Measurements from ENCODE around the gene GARNL3.

The GARNL3 gene

GRCh38 chr9:127399736-127400269, 135.2 kb downstream of the GARNL3 start:
- in situ Hi-C loops (cut with MboI; ENCODE audit: low sequenced_read_pairs): no loop called here

DNA sequence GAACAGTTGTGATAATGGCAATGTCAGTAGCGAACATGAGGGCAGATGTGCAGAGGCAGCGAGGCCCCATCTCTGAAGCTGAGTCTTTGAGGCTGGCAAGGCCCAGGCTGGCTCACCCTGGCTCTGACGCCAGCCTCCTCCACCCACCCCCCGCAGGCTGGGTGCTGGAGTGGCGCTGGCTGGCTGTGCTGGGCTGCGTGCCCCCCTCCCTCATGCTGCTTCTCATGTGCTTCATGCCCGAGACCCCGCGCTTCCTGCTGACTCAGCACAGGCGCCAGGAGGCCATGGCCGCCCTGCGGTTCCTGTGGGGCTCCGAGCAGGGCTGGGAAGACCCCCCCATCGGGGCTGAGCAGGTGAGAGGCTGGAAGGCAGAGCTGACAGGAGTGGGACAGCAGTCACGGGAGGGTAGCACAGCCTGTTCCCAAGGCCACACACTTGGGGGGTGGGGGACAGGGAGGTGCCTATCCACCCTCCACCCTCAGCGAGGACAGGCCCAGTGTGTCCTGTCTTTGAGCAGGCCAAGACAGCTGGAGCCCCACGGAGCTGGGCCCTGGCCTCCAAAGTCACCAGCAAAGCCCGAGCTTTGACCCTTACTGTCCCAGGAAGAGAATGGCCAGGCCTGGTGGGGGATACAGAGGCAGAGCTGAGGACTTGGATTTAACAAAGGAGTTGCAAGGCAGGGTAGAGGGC, 138.0 kb downstream of the GARNL3 start:
- in situ Hi-C loops (cut with MboI; ENCODE audit: low sequenced_read_pairs): no loop called here

GRCh38 chr9:127403507-127404192, 139.1 kb downstream of the GARNL3 start:
- in situ Hi-C loops (cut with MboI; ENCODE audit: low sequenced_read_pairs): no loop called here

DNA sequence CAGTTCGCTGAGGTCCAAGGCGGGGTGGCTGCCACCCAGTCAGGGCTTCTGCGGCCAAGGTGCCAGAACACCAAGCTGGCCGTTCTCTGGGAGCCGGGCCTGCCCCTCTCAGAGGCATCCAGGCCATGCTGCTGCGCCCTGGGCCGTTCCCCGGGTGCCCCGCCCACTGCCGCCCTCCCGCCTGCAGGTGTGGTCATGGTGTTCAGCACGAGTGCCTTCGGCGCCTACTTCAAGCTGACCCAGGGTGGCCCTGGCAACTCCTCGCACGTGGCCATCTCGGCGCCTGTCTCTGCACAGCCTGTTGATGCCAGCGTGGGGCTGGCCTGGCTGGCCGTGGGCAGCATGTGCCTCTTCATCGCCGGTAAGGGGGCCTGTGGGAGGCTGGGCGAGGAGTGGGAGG, 140.1 kb downstream of the GARNL3 start:
- in situ Hi-C loops (cut with MboI; ENCODE audit: low sequenced_read_pairs): no loop called here

DNA sequence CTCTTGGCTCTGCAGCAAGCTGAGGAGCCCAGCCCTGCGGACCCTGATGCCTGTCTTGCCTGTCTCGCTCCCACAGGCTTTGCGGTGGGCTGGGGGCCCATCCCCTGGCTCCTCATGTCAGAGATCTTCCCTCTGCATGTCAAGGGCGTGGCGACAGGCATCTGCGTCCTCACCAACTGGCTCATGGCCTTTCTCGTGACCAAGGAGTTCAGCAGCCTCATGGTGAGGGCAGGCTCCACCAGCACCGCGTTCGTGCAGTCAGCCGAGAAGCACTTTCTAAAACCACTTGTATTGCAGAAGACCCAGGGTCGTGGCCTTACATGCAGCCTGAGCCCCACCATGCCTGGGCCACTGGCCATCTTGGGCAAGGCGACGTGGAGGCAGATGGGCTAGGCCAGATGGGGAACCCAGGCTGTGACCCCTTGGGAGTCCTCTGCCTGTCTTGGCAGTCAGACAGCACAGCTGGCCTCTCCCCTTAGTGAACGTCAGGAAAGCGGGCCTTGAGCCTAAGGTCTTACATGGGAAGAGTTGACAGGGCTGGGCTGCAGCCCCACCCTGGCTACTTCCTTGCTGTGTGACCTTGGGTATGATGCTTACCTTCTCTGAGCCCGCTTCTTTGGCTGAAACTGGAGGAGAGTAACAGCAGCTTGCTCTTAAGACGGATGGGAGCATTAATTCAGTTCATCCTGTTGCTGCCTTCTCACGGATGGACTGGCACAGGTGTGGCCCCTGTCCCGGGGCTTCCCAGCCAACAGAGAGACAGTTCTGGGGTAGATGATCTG, 141.0 kb downstream of the GARNL3 start:
- in situ Hi-C loops (cut with MboI; ENCODE audit: low sequenced_read_pairs): no loop called here

DNA sequence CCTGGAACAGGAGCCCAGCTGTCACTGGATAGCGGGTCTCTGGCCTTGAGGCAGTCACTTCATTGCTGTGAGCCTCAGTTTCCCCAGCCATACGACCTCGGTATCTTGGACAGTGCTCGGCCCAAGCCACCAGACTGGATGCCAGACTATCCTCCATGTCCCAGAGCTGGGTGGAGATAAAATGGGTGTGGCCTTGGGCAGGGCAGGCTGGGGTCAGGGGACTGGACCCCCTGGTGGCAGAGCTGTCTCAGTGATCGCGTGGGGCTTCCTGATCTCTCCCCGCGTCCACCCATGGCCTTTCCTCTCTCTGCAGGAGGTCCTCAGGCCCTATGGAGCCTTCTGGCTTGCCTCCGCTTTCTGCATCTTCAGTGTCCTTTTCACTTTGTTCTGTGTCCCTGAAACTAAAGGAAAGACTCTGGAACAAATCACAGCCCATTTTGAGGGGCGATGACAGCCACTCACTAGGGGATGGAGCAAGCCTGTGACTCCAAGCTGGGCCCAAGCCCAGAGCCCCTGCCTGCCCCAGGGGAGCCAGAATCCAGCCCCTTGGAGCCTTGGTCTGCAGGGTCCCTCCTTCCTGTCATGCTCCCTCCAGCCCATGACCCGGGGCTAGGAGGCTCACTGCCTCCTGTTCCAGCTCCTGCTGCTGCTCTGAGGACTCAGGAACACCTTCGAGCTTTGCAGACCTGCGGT, 142.4 kb downstream of the GARNL3 start:
- in situ Hi-C loops (cut with MboI; ENCODE audit: low sequenced_read_pairs): no loop called here

DNA sequence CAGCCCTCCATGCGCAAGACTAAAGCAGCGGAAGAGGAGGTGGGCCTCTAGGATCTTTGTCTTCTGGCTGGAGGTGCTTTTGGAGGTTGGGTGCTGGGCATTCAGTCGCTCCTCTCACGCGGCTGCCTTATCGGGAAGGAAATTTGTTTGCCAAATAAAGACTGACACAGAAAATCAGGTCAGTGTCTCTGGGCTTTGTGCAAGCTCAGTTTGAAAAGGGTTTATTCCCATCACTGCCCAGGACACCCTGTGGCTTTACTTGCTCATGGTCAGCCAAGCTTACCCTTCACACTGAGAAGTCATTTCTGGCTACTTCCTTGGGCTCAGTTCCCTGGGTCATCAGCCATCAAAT, 142.9 kb downstream of the GARNL3 start:
- in situ Hi-C loops (cut with MboI; ENCODE audit: low sequenced_read_pairs): no loop called here

DNA sequence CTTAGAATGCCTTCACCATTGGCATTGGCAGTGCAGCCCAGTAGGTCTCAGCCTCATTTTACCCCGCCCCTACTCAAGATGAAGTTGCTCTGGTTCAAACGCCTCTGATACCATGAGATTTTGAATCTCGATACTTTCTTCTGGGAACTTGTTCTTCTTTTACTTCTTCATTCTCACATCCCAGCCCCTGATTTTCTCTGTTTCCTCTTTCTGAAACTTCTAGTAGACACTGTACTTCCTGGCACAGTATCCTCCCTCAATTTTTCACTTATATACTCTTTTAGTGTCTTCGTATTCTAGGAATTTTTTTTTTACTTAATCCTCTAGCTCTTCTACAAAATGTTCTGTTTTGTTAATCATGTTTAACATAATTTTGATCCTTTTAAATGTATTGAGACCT, 146.5 kb downstream of the GARNL3 start:
- in situ Hi-C loops (cut with MboI; ENCODE audit: low sequenced_read_pairs): no loop called here

GRCh38 chr9:127415141-127415540, 150.6 kb downstream of the GARNL3 start:
- in situ Hi-C loops (cut with MboI; ENCODE audit: low sequenced_read_pairs): no loop called here

DNA sequence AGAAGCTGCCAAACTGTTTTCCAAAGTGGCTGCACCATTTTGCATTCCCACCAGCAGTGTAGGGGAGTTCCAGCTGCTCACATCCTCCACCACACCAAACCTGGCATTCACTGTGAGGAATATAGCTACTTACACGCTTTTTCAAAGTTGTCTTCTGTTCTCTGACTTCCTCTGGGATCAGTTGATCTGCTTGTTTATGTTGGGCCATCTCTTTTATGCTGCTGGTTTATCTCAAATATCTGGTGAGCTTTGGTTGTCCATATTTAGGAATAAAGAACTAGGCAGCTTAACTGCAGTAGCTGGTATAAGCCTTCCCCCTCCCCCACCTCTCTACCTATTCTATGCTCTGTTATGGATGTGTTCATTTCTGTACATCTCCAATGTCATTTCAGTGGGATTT, 151.1 kb downstream of the GARNL3 start:
- in situ Hi-C loops (cut with MboI; ENCODE audit: low sequenced_read_pairs): no loop called here

GRCh38 chr9:127417131-127418036, 152.8 kb downstream of the GARNL3 start:
- in situ Hi-C loops (cut with MboI; ENCODE audit: low sequenced_read_pairs): no loop called here

- in situ Hi-C loops (cut with MboI; ENCODE audit: low sequenced_read_pairs): no loop called here
Observed at GRCh38 chr9:127418037-127418471, 153.5 kb downstream of the GARNL3 start.

DNA sequence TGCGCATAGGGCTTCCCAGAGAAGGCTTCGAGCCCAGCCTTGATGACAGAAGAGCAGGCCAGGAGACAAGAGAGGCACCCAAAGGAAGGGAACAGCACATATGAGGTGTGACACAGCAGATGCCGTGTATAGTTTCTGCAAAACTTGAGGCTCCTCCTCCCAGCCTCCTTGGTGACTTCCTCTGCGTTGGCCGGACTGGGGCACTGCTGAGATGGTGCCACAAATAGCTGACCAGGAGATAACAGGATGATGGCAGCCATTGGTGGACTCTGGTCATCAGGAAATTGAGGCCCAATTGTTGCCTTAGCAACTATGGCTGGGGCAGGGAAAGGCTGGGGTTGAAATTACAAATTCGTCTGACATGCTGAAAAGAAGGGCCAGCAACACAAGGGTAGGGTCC, 154.8 kb downstream of the GARNL3 start:
- in situ Hi-C loops (cut with MboI; ENCODE audit: low sequenced_read_pairs): no loop called here

DNA sequence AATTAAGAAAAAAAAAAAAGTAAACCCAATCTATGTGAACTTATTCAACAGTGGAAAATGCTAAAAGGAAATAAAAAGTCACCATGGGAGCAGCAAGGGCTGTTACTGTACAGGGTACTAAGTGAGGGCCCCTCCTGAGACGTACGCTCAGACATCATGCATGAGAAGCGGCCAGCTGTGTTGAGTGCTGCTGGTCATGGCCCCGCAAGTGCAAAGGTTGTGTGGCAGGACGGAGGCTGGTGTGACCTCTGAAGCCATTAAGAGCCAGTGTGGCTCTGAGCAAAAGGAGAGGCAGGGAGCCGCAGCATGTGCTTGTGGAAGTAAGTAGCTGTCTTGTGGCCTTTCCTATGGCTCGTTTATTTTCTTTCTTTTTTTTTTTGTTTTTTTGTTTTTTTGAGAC, 156.5 kb downstream of the GARNL3 start:
- in situ Hi-C loops (cut with MboI; ENCODE audit: low sequenced_read_pairs): no loop called here

DNA sequence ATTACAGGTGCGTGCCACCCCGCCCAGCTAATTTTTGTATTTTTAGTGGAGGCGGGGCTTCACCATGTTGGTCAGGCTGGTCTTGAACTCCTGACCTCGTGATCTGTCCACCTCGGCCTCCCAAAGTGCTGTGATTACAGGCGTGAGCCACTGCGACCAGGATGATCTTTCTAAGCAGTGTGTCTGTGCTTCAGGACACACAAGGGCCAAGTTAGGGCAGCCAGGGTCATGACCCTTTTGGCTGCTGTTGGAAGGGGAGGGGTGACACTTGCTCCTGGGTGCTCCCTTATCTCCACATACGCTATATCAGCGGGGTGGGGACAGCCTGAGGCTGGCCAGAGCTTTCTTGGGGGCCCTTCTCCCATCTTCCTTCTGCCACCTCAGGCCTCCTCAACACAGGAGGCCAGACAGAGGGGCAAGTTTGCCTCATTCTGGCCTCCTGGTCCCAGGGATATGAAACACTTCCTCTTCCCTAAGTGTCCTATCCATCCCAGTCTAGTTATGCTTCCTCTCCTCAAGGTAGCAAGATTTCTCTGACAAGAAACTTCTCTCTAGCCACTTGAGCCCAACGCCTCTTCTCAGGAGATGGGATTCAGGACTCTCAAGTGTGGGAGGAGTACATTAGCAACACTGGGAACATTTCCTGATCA, 157.7 kb downstream of the GARNL3 start:
- in situ Hi-C loops (cut with MboI; ENCODE audit: low sequenced_read_pairs): no loop called here

DNA sequence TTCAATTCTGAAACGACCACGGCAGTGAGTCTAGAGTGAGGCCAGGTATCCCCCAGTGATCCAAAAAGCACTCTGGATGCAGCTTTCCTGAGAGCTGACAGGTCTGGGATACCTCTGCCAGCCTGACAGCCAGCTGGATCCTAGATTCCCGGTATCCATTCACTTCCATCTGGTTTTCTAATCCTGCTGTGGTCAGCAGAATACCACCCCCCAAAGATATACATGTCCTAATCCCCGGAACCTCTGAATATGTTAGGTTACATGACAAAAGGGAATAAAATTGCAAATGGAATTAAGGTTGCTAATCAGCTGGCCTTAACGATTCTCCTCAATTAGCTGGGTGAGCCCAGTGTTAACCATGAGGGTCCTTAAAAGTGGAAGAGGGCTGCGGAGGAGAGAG, 158.2 kb downstream of the GARNL3 start:
- in situ Hi-C loops (cut with MboI; ENCODE audit: low sequenced_read_pairs): no loop called here

- in situ Hi-C loops (cut with MboI; ENCODE audit: low sequenced_read_pairs): no loop called here
Observed at GRCh38 chr9:127423476-127423933, 158.9 kb downstream of the GARNL3 start.

DNA sequence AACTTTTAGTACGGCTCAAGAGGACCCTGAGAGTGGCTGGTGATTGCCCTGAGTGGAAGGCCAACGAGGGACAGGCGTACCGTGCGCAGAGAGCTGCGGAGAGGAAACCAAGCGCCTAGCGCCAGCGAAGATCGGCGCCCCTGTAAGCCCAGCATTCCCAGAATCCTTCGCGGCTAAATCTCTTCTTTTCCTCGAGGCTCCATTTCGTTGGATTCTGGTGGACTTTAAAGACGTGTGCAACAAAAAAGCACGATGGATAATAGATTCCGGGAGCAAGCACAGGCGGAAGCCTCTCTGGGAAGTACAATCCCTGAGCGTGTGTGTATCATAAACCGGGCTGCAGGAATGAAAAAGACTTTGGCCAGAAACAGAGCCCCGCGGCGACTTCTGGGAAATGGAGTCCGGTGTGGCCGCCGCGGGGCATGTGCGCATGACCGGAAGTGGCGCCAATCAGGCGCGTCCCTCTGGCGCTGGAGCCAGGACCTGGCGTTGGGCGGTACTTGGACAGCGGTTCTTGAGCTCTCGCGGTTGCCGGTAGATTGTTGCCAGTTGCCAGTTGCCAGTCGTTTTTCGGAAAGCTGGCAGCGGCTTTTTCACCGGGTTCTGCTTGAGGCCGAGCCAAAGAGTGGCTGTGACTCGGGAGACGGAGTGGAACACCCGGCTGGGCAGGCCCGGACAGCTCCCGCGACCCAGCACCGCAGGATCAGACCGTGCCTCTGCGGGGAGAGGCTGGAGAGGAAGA, 159.5 kb downstream of the GARNL3 start, which contains the start of gene ZNF79:
TSS of gene ZNF79 (plus strand) at position 449 of the 742 bp plus-strand sequence. CDS start 406 bp downstream, outside the sequence.
- in situ Hi-C loops (cut with MboI; ENCODE audit: low sequenced_read_pairs): no loop called here

GRCh38 chr9:127424676-127424999, 160.1 kb downstream of the GARNL3 start:
- in situ Hi-C loops (cut with MboI; ENCODE audit: low sequenced_read_pairs): no loop called here
